ENCODE results near the gene VCPKMT.

The VCPKMT gene

GRCh38 chr14:50139192-50139591, 22.8 kb upstream of the VCPKMT start:
- Histone ChIP-seq H3K4me3 (ENCODE audit: low read length, poor library complexity, severe bottlenecking) (no peak overlapping the region), H3K9ac (ENCODE audit: low read depth, low read length, poor library complexity, severe bottlenecking) (no peak overlapping the region), H3K27me3 (ENCODE audit: insufficient read depth, low read length, poor library complexity, severe bottlenecking) (no peaks in the 10 kb centered on the region), H3K9me2 (replicated peaks; ENCODE audit: low read depth, low read length) (no peaks in the 10 kb centered on the region), H2AFZ (ENCODE audit: low read length) (no peak overlapping the region), H4K20me1 (ENCODE audit: insufficient read depth, low read length, poor library complexity, severe bottlenecking) (no peaks in the 10 kb centered on the region), H3K4me1 (ENCODE audit: insufficient read depth, low read length, poor library complexity, severe bottlenecking) (no peaks in the 10 kb centered on the region), H3K9me3 (ENCODE audit: insufficient read depth, low read depth, low read length) (no peaks in the 10 kb centered on the region), H3F3A (ENCODE audit: low read depth) (no peaks in the 10 kb centered on the region), H3K79me2 (ENCODE audit: insufficient read depth, low read length) (no peaks in the 10 kb centered on the region), H3K36me3 (ENCODE audit: insufficient read depth, low read length) (no peaks in the 10 kb centered on the region), H3K4me2 (ENCODE audit: low read depth, low read length, poor library complexity, severe bottlenecking) (no peak overlapping the region)
- no peak for TF ChIP-seq EZH2phosphoT487 (IDR thresholded peaks at IDR 0.05; ENCODE audit: borderline replicate concordance)
- TF ChIP-seq CTCF (conservative IDR thresholded peaks at IDR 0.05; ENCODE audit: low read length): no peak

GRCh38 chr14:50127802-50128201, 11.4 kb upstream of the VCPKMT start:
- H3K4me3 ChIP-seq (ENCODE audit: low read length, poor library complexity, severe bottlenecking): no peak overlapping the region
- H2AFZ ChIP-seq (ENCODE audit: low read length): no peak overlapping the region
- H3K9ac ChIP-seq (ENCODE audit: low read depth, low read length, poor library complexity, severe bottlenecking): no peak overlapping the region
- H3K36me3 ChIP-seq (ENCODE audit: insufficient read depth, low read length): peaks cover 24% of the 10 kb centered on the region
- no peaks in the 10 kb centered on the region for H3K9me2 ChIP-seq (replicated peaks; ENCODE audit: low read depth, low read length)
- no peaks in the 10 kb centered on the region for H4K20me1 ChIP-seq (ENCODE audit: insufficient read depth, low read length, poor library complexity, severe bottlenecking)
- no peaks in the 10 kb centered on the region for H3K9me3 ChIP-seq (ENCODE audit: insufficient read depth, low read depth, low read length)
- no peaks in the 10 kb centered on the region for H3K4me1 ChIP-seq (ENCODE audit: insufficient read depth, low read length, poor library complexity, severe bottlenecking)
- no peaks in the 10 kb centered on the region for H3K79me2 ChIP-seq (ENCODE audit: insufficient read depth, low read length)
- no peak overlapping the region for H3K4me2 ChIP-seq (ENCODE audit: low read depth, low read length, poor library complexity, severe bottlenecking)
- H3K27me3 ChIP-seq (ENCODE audit: insufficient read depth, low read length, poor library complexity, severe bottlenecking): no peaks in the 10 kb centered on the region
- no peak for TF ChIP-seq EZH2phosphoT487 (IDR thresholded peaks at IDR 0.05; ENCODE audit: borderline replicate concordance)
- TF ChIP-seq CTCF (conservative IDR thresholded peaks at IDR 0.05; ENCODE audit: low read length): no peak
- no peaks in the 10 kb centered on the region for H3F3A ChIP-seq (ENCODE audit: low read depth)

- no peak overlapping the region for H2AFZ ChIP-seq (ENCODE audit: low read length)
- H3K79me2 ChIP-seq (ENCODE audit: insufficient read depth, low read length): no peaks in the 10 kb centered on the region
- H3K9me3 ChIP-seq (ENCODE audit: insufficient read depth, low read depth, low read length): no peaks in the 10 kb centered on the region
- H3K4me2 ChIP-seq (ENCODE audit: low read depth, low read length, poor library complexity, severe bottlenecking): no peak overlapping the region
- H3K9me2 ChIP-seq (replicated peaks; ENCODE audit: low read depth, low read length): no peaks in the 10 kb centered on the region
- H3K9ac ChIP-seq (ENCODE audit: low read depth, low read length, poor library complexity, severe bottlenecking): no peak overlapping the region
- H3K4me3 ChIP-seq (ENCODE audit: low read length, poor library complexity, severe bottlenecking): no peak overlapping the region
- TF ChIP-seq CTCF (conservative IDR thresholded peaks at IDR 0.05; ENCODE audit: low read length) (no peak), EZH2phosphoT487 (IDR thresholded peaks at IDR 0.05; ENCODE audit: borderline replicate concordance) (no peak)
- H3F3A ChIP-seq (ENCODE audit: low read depth): no peaks in the 10 kb centered on the region
- H4K20me1 ChIP-seq (ENCODE audit: insufficient read depth, low read length, poor library complexity, severe bottlenecking): no peaks in the 10 kb centered on the region
- no peaks in the 10 kb centered on the region for H3K4me1 ChIP-seq (ENCODE audit: insufficient read depth, low read length, poor library complexity, severe bottlenecking)
- no peaks in the 10 kb centered on the region for H3K27me3 ChIP-seq (ENCODE audit: insufficient read depth, low read length, poor library complexity, severe bottlenecking)
- H3K36me3 ChIP-seq (ENCODE audit: insufficient read depth, low read length): peaks cover 17% of the 10 kb centered on the region; the same call in 1 of the 2 replicates
Measured at GRCh38 chr14:50123062-50123461, 6.7 kb upstream of the VCPKMT start.
